ENCODE results near the gene PPFIBP1. TPM values are rescaled to one million over a fixed set of nuclear protein-coding genes. Genes with fewer than 3 reads are reported as not detected.

PPFIBP1 gene
- total RNA-seq, 1 experiment from 2014 or later = 88.6 TPM

GRCh38 chr12:27572486-27573255, 48.7 kb downstream of the PPFIBP1 start:
- Histone ChIP-seq H3K4me1 (ENCODE audit: control insufficient read depth, insufficient read depth, low read length) (peaks cover 9% of the 10 kb centered on the region; the same call in 1 of the 2 replicates), H3K4me3 (ENCODE audit: low read depth in 2 of 2, low read length in 2 of 2) (no peak overlapping the region), H3K27ac (ENCODE audit: low read length) (no peak overlapping the region), H3K36me3 (ENCODE audit: control insufficient read depth, insufficient read depth, low read length) (no peaks in the 10 kb centered on the region), H3K9me3 (ENCODE audit: control insufficient read depth, insufficient read depth, low read depth, low read length) (no peaks in the 10 kb centered on the region), H3K27me3 (ENCODE audit: control insufficient read depth, insufficient read depth, low read length) (no peaks in the 10 kb centered on the region)
- DNase-seq (ENCODE audit: low read depth, low spot score) (no peak), ATAC-seq (no peak)
- ChIA-PET CTCF (no interaction called here), POLR2A (no interaction called here)
- TF ChIP-seq POLR2AphosphoS5 (IDR thresholded peaks at IDR 0.05; ENCODE audit: low read depth, low read length) (no peak), CTCF (IDR thresholded peaks at IDR 0.05) (no peak), TCF7L2 (IDR thresholded peaks at IDR 0.05; ENCODE audit: low read depth, low read length) (no peak), REST (IDR thresholded peaks at IDR 0.05; ENCODE audit: insufficient read depth in 1 of 2, low read depth in 2 of 2, low read length in 1 of 2) (no peak), SIN3A (IDR thresholded peaks at IDR 0.05; ENCODE audit: borderline replicate concordance, insufficient read depth, low read depth, low read length) (no peak)
- intact Hi-C loops (cut with micrococcal nuclease; ENCODE audit: unreplicated experiment) (no loop called here), in situ Hi-C loops (cut with HindIII; ENCODE audit: low pct_unique_long_range_greater_than_20kb, low sequenced_read_pairs) (no loop called here)
- no TSS peak for BruUV-seq (replicated peaks)

- Histone ChIP-seq H3K9me3 (ENCODE audit: control insufficient read depth, insufficient read depth, low read depth, low read length) (no peaks in the 10 kb centered on the region), H3K36me3 (ENCODE audit: control insufficient read depth, insufficient read depth, low read length) (no peaks in the 10 kb centered on the region), H3K27ac (ENCODE audit: low read length) (no peak overlapping the region), H3K4me1 (ENCODE audit: control insufficient read depth, insufficient read depth, low read length) (peaks cover 9% of the 10 kb centered on the region; the same call in 1 of the 2 replicates), H3K27me3 (ENCODE audit: control insufficient read depth, insufficient read depth, low read length) (no peaks in the 10 kb centered on the region), H3K4me3 (ENCODE audit: low read depth in 2 of 2, low read length in 2 of 2) (no peak overlapping the region)
- CTCF ChIA-PET = no interaction called here
- POLR2A ChIA-PET = interaction anchor here (0.5 kb wide), 1 partner anchor 8 kb away, joined by 13 read pairs; no protein-coding TSS in a partner anchor
- in situ Hi-C loops (cut with HindIII; ENCODE audit: low pct_unique_long_range_greater_than_20kb, low sequenced_read_pairs) (no loop called here), intact Hi-C loops (cut with micrococcal nuclease; ENCODE audit: unreplicated experiment) (no loop called here)
- no TSS peak for BruUV-seq (replicated peaks)
- TF ChIP-seq CTCF (IDR thresholded peaks at IDR 0.05) (no peak), REST (IDR thresholded peaks at IDR 0.05; ENCODE audit: insufficient read depth in 1 of 2, low read depth in 2 of 2, low read length in 1 of 2) (no peak), TCF7L2 (IDR thresholded peaks at IDR 0.05; ENCODE audit: low read depth, low read length) (no peak), SIN3A (IDR thresholded peaks at IDR 0.05; ENCODE audit: borderline replicate concordance, insufficient read depth, low read depth, low read length) (no peak), POLR2AphosphoS5 (IDR thresholded peaks at IDR 0.05; ENCODE audit: low read depth, low read length) (no peak)
- peak; percentile 58 for ATAC-seq
- no peak for DNase-seq (ENCODE audit: low read depth, low spot score)
Measured at GRCh38 chr12:27573972-27574371, 50.0 kb downstream of the PPFIBP1 start.
